Suppressor macrophage treated with lipopolysaccharide for 4 hours (primary cell): ENCODE measurements around the gene ADGRV1.
"Not testable (repeated sequence)": the region's sequence is repeated elsewhere in the genome, so short reads cannot be mapped to it uniquely, and the experiment has no call there.

Source experiments
- DNase-seq: peaks from one replicate; pipeline ENCODE4 v3.0.0-alpha.2; 2020

The ADGRV1 gene

GRCh38 chr5:91038180-91038808, 479.7 kb downstream of the ADGRV1 start:
- no peak for DNase-seq

DNA sequence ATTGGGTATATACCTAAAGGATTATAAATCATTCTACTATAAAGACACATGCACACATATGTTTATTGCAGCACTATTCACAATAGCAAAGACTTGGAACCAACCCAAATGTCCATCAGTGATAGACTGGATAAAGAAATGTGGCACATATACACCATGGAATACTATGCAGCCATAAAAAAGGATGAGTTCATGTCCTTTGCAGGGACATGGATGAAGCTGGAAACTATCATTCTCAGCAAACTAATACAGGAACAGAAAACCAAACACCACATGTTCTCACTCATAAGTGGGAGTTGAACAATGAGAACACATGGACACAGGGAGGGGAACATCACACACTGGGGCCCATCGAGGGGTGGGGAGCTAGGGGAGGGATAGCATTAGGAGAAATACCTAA, 482.5 kb downstream of the ADGRV1 start:
- DNase-seq, result not testable (repeated sequence)

GRCh38 chr5:91042247-91042935, 483.8 kb downstream of the ADGRV1 start:
- DNase-seq, result no peak

DNA sequence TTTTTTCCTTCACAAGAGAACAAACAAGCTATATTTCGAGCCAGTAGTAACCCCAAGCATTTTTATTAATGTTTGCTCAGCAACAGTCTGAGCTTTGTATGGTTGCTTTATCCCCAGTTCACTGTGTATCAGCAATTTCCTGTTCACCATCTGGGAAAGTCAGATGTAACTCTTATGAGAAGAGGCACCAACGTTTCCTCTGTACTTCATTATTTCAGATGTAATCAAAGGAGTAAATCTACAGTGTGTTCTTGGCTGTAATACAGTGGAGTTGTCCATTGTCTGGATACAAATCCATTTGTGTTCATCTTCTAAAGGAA, 484.3 kb downstream of the ADGRV1 start:
- DNase-seq, result no peak

DNA sequence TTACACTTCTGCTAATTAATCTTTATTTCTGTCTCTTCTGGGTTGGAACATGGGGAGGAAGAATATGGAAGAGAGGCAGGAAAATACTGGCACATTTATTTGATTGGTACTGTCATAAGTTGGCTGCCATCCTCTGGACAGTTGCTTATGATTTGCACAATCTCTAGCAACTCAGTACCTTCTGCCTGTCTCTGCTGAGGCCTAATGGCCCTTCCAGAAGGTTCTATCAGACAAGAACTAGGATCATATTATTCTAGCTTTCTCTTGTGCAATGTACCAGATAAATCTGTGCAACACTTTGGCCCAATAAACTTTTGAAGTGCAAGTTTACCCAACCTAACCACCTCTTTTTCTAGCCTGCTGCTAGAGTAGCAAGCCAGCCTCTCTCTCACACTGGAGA, 489.5 kb downstream of the ADGRV1 start:
- no peak for DNase-seq

DNA sequence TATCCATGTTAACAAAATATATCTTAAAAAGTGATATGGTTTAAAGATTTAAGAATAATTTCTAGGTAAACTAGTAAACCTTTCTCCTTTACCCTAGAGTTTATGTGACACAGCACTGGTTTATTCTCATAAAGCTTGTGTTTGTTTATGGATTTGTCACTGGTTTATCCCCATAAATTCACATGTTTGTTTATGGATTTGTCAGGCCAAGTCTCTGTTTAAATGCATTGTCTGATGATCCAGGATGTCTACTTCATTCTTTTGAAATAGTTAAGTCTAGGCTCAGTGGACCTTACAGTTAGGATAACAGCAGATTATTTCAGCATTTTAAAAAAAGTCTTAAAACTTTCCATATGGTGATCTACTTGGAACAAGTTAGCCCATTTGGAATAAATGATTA, 490.5 kb downstream of the ADGRV1 start:
- no peak for DNase-seq

DNA sequence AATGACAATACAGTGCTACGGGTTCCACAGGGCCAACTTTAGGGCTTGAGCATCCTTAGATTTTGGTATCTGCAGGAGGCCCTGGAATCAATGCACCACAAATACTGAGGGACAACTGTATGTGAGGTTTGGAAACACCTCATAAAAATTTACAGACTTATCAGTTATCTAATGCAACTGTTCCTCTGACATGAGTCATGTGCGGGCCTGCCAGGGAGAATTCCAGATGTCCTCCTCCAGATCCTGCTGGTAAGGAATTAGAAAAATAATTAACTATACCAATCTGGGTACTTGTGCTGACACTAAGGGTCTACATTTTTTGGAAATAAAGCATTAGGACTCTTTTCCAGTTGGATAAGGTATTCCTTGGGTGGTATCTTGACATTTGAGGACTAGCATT, 491.2 kb downstream of the ADGRV1 start:
- no peak for DNase-seq

- DNase-seq, result not testable (repeated sequence)
Observed at GRCh38 chr5:91052411-91052810, 493.8 kb downstream of the ADGRV1 start.

- peak; percentile 80 for DNase-seq
Observed at GRCh38 chr5:91052977-91053740, 494.6 kb downstream of the ADGRV1 start.

GRCh38 chr5:91053741-91054025, 495.1 kb downstream of the ADGRV1 start:
- DNase-seq, result no peak

- DNase-seq, result no peak
Observed at GRCh38 chr5:91058155-91058554, 499.6 kb downstream of the ADGRV1 start.

GRCh38 chr5:91058575-91058974, 500.0 kb downstream of the ADGRV1 start:
- DNase-seq, result peak; percentile 87

DNA sequence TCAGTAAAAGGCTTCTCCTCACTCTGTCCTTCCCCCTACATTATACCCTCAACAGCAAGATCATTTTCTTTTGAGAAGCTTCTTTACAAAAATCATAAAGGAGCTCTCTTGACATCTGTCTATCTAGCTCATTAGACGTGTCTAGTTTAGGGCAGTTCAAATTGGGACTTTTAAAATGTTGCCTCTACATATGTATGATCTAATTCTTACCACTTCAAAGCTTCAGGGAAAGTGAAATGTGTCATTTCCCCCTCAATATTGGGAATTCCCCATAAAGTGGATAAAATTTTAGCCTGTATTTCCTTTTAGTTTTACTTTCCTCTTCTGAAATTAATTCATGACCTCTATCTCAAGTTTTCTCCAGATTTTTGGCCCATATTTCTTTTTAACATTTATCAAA, 500.8 kb downstream of the ADGRV1 start:
- DNase-seq, result peak; percentile 88

- DNase-seq, result no peak
Observed at GRCh38 chr5:91061094-91061493, 502.5 kb downstream of the ADGRV1 start.

- DNase-seq, result no peak
Observed at GRCh38 chr5:91061946-91062562, 503.5 kb downstream of the ADGRV1 start.

- not testable (repeated sequence) for DNase-seq
Observed at GRCh38 chr5:91063098-91063690, 504.6 kb downstream of the ADGRV1 start.

- no peak for DNase-seq
Observed at GRCh38 chr5:91065496-91065895, 506.9 kb downstream of the ADGRV1 start.

GRCh38 chr5:91069364-91069763, 510.8 kb downstream of the ADGRV1 start:
- no peak for DNase-seq

DNA sequence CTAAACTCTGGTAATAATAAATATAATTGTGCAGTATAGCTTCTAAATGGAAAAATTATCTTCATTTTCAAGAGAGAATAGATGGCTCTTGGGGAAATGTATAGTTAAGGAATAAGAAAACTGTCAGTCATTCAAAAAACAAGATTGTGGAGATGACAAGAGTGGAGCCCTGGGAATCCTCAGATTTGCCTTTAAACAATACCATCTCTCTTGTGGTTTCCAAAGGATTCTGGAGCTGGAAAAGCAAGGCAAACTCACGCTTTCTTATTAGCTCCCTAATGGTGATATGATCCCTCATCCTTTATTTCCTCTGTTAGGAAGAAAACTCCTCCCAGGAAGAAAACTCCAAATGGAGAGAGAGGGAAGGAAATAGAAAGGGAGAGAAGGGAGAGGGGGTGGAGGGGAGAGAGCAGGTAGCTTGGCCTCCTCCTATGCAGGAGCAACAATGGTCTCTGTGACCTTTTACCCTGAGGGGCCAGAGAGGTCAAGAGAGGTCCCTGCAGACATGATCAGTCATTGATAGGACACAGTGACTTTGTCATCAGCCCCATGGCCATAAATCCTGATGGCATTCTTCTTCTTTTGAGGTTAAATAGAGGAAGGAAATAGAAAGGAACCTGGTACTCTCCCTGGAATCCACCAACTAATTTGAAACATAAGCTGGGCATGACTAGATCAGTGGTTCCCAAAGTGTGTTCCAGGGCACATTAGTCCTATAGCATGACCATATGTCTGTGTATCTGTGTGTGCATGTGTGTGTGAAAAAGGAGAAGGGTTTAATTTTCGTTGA, 512.4 kb downstream of the ADGRV1 start:
- DNase-seq, result peak; percentile 56

DNA sequence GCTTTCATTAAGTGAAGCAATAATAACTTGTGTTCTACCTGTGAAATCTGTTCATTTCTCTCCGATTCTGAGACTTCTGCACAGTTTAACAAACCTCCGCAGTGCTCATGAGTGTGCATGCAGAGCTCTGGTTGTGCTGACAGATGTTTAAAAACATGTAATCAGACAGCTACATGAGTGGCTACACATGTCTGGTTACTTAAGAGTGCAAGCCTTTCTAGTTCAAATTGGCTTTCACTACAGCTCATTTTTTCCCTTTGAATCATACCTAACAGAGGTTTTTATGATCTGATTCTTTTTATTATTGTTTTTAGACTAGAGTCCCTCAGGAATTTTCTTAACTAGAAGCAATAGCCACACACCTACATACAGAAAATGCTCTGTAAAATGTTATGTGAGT, 514.3 kb downstream of the ADGRV1 start:
- DNase-seq, result no peak

- no peak for DNase-seq
Observed at GRCh38 chr5:91074615-91075014, 516.0 kb downstream of the ADGRV1 start.

- no peak for DNase-seq
Observed at GRCh38 chr5:91076138-91076537, 517.5 kb downstream of the ADGRV1 start.

DNA sequence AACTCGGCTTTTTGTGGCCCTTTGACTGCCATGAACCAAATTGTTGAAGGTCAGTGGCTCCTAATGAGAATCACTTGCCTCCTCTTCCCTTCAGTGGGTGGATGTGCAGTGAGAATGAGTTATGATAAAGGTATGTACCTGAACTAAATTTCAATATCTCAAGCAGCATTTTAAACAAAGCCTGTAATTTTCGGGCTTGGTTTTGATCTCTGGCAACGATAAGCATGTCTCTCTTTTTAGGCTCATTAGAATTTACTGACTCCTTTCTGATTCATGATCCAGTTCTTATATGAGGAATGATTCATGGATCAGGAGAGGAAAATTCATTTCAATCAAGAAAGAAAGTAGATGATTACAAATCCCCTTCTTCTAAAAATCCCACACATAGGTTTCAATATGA, 519.0 kb downstream of the ADGRV1 start:
- no peak for DNase-seq
